Fibroblast of skin of left quadriceps (primary cell): ENCODE measurements around the gene KIF21A.

Source experiments
- DNase-seq, 2 experiments: peaks; one replicate each; pipeline ENCODE4 v3.0.0-alpha.2; 2013; ENCODE audit warnings: low read depth in 2 of 2

KIF21A gene

GRCh38 chr12:39386335-39386734, 56.6 kb downstream of the KIF21A start:
- no peak for DNase-seq

DNA sequence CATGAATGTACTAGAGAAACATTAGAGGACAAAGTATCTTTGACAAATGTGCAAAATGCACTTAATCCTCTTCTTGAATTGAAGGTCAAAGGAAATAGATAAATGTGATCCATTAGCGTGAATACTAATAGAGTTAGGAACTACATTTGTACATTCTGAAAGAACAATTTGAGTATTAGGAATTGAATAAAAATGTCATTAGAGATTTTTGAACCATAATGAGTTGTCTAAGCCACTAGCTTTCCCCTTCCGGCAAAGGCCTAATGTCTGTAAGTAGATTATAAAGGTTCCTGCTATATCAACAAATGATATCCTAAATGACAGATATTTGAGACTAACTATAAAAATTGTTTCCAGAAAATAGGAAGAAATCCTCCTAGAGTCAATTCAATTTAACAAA, 59.8 kb downstream of the KIF21A start:
- no peak for DNase-seq

DNA sequence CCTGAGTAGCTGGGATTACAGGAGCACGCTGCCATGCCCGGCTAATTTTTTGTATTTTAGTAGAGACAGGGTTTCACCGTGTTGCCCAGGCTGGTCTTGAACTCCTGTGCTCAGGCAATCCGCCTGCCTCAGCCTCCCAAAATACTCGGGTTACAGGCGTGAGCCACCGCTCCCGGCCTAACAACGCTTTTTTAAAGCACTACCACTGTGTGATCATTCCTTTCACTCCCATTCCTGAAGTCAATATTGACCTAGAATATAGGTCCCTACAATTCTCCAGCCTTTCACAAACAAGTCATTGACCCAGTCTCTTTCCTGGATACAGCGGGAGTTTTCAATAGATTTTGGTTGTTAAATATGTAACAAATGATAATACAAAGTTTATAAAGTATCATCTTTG, 62.8 kb downstream of the KIF21A start:
- no peak for DNase-seq

GRCh38 chr12:39378341-39378740, 64.6 kb downstream of the KIF21A start:
- no peak for DNase-seq

GRCh38 chr12:39375206-39375808, 67.6 kb downstream of the KIF21A start:
- no peak for DNase-seq

GRCh38 chr12:39372929-39373328, 70.0 kb downstream of the KIF21A start:
- DNase-seq: no peak

DNA sequence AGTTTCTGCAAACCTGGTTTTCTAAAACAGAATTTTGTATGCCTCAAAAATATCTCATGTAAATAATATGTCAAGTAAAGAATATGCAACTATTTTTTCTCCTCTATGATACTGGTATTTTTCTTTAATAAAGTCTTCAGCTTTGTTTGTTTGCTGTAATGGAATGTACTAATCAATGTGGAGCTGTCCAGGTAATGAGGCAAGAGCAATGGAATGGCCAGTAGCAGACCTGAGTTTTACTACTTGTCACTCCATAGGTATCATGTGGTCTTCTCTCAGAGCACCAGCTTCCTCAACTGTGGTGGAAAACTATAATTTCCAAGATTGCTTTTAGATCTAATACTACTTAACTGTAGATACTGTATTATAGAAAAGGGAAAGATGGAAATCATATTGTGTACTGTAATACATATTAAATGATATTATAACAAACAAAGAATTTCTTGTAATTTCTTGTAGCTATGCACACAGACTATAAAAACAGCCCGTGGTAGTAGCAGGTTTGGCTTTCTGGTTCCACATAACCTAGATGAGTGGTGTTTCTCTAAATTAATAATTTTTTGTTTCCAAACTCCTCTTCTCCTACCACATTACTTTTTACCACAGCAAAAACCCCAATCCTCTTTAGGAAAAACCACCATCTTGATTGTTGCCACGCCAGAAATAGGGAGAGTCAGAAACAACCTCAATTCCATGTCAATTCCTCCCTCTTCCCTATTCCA, 70.6 kb downstream of the KIF21A start:
- DNase-seq: no peak

GRCh38 chr12:39369756-39370155, 73.2 kb downstream of the KIF21A start:
- DNase-seq: no peak

- no peak for DNase-seq
Observed at GRCh38 chr12:39368891-39369290, 74.0 kb downstream of the KIF21A start.

- no peak for DNase-seq
Observed at GRCh38 chr12:39368096-39368495, 74.8 kb downstream of the KIF21A start.

DNA sequence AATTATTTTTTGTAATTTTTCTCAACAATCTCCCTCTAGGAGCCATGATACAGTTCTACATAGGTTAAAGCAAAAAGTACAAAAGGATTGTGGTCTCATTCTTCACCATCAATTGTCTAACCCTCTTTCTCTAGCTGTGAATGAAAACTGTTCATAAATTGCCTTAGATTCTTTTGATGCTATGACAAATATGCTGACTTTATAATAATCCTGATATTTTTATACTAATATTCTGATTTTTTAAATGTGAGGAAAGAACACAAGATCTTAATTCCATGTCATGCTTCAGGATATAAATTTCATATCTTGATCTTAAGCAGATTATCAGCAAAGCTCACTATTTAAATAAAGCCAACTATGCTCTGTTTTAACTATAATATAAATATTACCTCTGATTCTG, 75.4 kb downstream of the KIF21A start:
- no peak for DNase-seq

GRCh38 chr12:39365364-39366001, 77.4 kb downstream of the KIF21A start:
- DNase-seq: no peak

- no peak for DNase-seq
Observed at GRCh38 chr12:39364196-39364595, 78.7 kb downstream of the KIF21A start.

DNA sequence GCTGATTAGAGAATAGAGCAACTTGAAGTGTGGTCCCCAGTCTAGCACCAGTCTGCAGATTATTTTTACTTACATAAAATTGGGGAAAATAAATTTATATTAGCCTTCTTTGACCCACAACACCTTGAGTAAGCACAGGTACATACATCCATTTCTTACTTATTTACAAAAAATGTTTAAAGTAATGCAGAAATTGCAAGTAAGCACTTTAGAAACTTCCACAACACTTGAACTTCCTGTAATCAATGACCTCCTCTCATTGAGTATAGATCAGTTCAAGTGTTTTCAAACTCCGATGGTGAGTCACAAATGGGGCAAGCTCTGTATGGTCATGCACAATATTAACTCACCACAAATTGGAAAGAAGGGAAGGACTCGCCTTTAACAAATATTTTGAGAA, 83.3 kb downstream of the KIF21A start:
- DNase-seq: no peak

DNA sequence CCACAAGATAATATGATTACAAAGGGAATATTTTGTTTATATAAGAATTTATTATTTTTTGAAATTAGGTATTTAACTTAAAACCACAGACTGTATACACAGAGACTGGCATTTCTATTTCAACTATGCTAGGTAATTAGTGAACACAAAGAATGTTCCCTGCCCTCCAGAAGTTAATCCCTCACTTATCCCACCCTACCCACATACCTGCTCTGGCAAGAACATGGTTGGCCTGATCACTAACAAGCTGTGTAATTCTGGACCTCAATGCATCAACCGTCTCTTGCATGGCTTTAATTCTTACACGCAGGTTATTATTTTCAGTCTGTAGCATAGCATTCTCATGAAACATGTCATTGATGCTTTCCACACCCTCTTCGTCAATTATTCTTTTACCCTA, 85.9 kb downstream of the KIF21A start:
- no peak for DNase-seq

- no peak for DNase-seq
Observed at GRCh38 chr12:39355841-39356240, 87.1 kb downstream of the KIF21A start.

- DNase-seq: no peak
Observed at GRCh38 chr12:39354955-39355354, 88.0 kb downstream of the KIF21A start.

DNA sequence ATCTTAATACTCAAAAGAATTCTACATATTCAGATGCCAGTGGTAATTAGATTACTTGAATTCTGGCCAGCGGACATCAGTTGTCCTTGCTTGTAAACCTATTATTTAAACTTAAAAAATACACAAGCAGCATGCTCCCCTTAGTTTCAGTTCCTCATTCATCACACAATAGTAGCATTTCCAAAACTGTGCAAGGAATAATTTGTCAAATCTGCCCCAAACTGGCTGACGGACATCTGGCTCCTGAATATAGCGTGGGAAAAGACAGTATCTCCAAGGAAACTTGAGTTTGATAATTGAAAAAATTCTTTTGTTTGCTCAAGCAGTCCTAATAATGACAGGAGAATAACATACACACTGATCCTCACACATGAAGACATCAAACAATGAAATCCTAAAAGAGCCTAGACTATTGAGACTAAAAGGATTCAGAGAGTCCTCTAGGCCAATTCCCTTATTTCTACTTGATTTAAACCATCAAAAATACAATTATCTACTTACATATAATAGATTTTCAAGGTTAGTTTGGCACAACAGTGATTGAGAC, 90.4 kb downstream of the KIF21A start:
- no peak for DNase-seq

GRCh38 chr12:39351153-39351552, 91.8 kb downstream of the KIF21A start:
- no peak for DNase-seq

GRCh38 chr12:39348941-39349626, 93.8 kb downstream of the KIF21A start:
- no peak for DNase-seq

- DNase-seq: no peak
Observed at GRCh38 chr12:39348523-39348922, 94.4 kb downstream of the KIF21A start.

DNA sequence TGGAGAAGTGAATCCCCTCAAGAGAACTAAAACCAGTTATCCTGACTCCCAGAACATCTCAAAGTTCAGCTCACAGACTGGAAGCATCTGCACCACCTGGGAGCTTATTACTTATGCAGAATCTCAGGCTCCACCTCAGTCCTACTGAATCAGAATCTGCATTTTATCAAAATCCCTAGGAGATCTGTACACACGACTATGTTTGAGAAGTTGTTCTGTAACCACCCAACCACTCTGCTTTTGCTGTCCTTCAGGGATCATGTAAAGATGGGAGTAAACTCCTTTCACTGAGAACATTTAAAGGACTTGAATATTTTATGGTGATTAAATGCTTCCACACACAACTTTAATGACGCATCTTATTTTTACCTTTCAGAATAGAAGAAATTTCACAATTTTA, 98.0 kb downstream of the KIF21A start:
- DNase-seq: no peak
